ENCODE data around the gene MRPL17.

The MRPL17 gene

GRCh38 chr11:6631361-6631890, 51.7 kb downstream of the MRPL17 start:
- DNase-seq = no peak

DNA sequence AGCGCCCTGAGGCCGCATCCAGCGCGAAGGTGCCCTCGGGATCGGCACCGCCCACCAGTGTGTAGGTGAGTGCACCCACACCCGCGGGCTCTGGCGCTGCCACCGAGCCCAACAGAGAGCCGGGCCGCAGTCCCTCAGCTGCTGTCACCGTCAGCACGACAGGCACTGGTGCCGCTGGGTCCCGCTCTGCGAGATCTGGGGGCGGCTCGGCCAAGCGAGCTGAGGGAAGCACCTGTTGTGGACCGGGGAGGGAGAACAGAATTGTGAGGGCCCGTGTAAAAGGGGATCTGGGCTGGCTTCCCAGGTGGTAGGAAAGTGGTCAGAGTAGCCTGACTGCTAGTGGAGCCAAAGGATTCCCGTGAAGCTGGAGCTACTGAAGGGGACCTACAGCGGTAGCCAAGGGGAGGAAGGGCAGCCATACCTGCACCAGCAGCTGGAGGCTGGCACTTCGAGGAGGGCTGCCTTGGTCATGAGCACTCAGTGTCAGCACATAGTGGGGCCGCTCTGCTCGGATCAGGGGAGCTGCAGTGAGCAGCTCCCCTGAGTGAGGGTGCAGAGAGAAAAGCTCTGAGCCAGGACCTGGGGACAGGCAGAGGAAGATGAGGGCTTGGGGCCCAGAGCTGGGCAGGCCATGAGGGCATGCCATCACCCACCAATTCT, 52.4 kb downstream of the MRPL17 start:
- no peak for DNase-seq

All from CD4-positive, alpha-beta T cell treated with Interleukin-12 subunit alpha and Interleukin-12 subunit beta, for 1 hour (primary cell).